Type B pancreatic cell (in vitro differentiated cells): ENCODE results near the gene ARHGEF4. TPM values are rescaled to one million over a fixed set of nuclear protein-coding genes. Genes with fewer than 3 reads are reported as not detected.

Source experiments
- DNase-seq: peaks from one replicate; pipeline ENCODE4 v3.0.0; 2021; ENCODE audit warnings: mixed read lengths; ENCODE audit not compliant: unreplicated experiment; ENCODE audit errors: extremely low spot score
- H3K27ac Mint-ChIP-seq: 2 replicates; pipeline ENCODE4 v1.8.0; 2021; ENCODE audit warnings: mild to moderate bottlenecking, mixed read lengths
- H3K27me3 Mint-ChIP-seq: 2 replicates; pipeline ENCODE4 v1.8.0; 2021; ENCODE audit warnings: mixed read lengths
- H3K36me3 Mint-ChIP-seq: 2 replicates; pipeline ENCODE4 v1.8.0; 2021; ENCODE audit warnings: mixed read lengths
- H3K4me1 Mint-ChIP-seq: one replicate; pipeline ENCODE4 v1.8.0; 2021; ENCODE audit warnings: mixed read lengths; ENCODE audit not compliant: unreplicated experiment
- H3K4me3 Mint-ChIP-seq: 2 replicates; pipeline ENCODE4 v1.8.0; 2021; ENCODE audit warnings: mild to moderate bottlenecking, mixed read lengths
- H3K9me3 Mint-ChIP-seq: 2 replicates; pipeline ENCODE4 v1.8.0; 2021; ENCODE audit warnings: mixed read lengths
- CTCF ChIP-seq: fragments of 200-600 bp; sonication (generic); conservative IDR thresholded peaks from 2 replicates; pipeline ENCODE4 v1.5.0; 2021; ENCODE audit warnings: antibody characterized with exemption, mild to moderate bottlenecking
- total RNA-seq: library from RNA; stranded (reverse); gene quantifications from 2 replicates; pipeline ENCODE4 v1.2.1, GENCODE V29; 2021; ENCODE audit warnings: low replicate concordance

The ARHGEF4 gene
- total RNA-seq, 1 donor from 2014 or later: 31.4 TPM

DNA sequence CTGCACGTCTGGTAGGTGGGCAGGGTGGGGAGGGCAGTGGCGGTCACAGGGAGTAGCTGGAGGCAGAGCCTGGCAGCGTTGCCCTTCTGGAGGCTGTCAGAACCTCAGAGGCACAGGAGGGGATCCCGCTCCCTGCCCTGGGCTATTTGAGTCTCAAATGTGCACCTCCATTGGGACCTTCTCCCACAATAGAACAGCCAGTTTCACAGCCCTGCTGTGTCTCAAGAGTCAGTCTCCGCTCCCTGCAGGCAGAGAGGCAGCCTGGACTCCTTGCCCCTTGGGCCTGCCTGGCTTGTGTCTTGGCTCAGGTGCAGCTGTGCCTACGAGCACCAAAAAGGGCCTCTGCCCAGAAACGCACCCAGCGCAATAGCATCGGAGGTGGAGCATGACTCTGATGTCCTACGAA is 199.1 kb downstream of the ARHGEF4 start:
- no peak for TF ChIP-seq CTCF
- Mint-ChIP-seq H3K4me3 (peak overlapping the region; percentile 72), H3K27me3 (peaks cover 17% of the 10 kb centered on the region), H3K4me1 (peaks cover 6% of the 10 kb centered on the region), H3K27ac (no peak overlapping the region), H3K9me3 (no peaks in the 10 kb centered on the region), H3K36me3 (no peaks in the 10 kb centered on the region)
- no peak for DNase-seq

DNA sequence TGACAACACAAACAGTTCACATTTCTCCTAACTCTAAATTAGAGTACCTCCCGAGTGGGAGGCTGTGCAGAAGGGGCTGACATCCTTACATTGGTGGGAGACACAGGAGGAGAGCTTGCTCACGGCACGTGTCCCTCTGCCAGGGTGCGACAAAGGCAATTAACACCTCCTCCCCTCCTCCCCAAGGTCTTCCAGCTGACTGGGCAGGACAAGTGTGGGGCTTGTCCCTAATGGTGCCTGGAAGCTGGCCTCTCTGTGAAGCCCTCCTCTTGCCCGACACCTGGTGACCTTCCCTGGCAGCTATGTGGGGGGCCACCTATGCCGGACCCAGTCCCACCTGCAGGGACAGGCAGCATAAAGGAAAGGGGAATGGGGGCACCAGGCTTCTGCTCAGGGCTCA is 199.6 kb downstream of the ARHGEF4 start:
- TF ChIP-seq CTCF: no peak
- peaks cover 17% of the 10 kb centered on the region for H3K27me3 Mint-ChIP-seq
- peak; percentile 60 for DNase-seq

DNA sequence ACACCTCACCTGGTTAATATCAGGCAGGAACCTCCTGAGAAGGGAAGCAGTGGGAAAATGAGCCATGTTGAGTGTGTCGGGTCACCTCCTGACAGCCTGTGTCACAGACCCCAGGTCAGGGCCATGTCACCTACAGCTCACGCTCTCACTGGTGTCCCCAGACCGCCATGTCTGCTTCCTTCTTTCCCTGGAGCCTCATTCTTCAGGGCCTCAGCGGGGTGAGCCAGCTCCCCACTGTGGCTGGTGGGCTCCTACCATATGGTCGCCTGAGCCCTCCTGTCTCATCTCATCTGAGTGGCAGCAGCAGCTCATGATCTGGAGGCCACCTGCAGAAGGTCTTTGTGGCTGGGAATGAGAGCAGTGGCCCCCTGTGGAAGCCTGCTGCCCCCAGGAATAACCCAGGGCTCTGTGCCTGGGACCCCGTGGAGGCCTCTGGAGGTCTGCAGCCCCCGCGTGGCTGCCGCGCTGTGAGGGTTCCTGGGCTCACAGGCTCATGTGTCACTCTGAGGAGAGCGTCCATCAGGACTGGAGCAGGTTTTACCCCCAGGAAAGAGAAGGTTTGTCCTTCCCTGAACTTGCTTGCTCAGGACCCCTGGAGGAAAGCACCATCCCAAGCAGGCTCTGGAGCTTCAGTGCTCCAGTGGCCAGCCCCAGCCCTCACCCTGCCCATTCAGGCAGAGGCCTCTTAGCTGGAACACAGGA is 200.1 kb downstream of the ARHGEF4 start:
- H3K9me3 Mint-ChIP-seq: no peaks in the 10 kb centered on the region
- H3K4me1 Mint-ChIP-seq: peaks cover 6% of the 10 kb centered on the region
- no peak overlapping the region for H3K27ac Mint-ChIP-seq
- H3K27me3 Mint-ChIP-seq: peaks cover 17% of the 10 kb centered on the region
- peak; percentile 45 for DNase-seq
- H3K4me3 Mint-ChIP-seq: no peak overlapping the region
- no peaks in the 10 kb centered on the region for H3K36me3 Mint-ChIP-seq
- no peak for TF ChIP-seq CTCF

More for the DNA sequence above, 199.6 kb downstream of the ARHGEF4 start:
- Mint-ChIP-seq H3K27ac (no peak overlapping the region), H3K4me1 (peaks cover 6% of the 10 kb centered on the region), H3K9me3 (no peaks in the 10 kb centered on the region), H3K36me3 (no peaks in the 10 kb centered on the region), H3K4me3 (peak overlapping the region; percentile 72)

DNA sequence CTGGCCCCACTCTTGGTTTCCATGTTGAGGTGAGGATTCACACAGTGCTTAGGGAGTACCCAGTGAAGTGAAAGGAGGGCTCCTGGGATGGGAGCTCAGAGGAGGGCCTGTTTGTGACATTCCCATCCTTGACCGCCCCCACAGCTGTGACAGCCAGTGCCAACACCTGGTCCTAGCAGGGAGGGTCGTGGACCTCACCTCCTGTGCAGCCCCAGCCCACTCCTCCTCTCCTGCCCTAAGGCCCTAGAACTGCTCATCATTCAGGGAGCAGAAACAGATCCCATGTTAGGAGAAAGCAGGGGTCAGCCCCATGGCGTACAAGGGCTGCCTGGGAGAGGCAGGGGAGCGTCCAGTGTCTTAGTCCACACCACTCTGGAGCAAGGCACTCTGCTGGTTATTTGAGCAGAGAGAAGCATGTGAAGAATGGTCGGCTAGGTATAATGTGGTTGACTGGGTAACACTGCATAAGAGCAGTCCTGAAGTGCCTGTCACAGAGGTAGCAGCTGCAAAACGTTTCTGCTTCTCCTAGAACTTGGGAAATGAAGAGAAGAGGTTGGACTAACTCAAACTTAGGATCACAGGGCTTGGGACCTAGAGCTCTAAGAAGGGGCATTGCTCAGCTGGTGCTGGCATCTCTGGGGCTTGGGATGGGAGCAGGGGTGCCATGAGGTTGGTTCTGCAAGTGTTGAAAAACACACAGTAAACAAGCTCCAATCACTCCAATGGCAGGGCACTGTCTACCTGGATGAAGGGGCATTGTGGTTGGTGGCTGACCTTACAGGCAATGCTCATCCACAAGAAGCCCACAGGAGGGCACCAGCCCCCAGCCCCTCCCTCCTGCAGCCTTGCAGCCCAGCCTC is 200.9 kb downstream of the ARHGEF4 start:
- no peaks in the 10 kb centered on the region for H3K36me3 Mint-ChIP-seq
- no peak overlapping the region for H3K27ac Mint-ChIP-seq
- H3K27me3 Mint-ChIP-seq: peaks cover 17% of the 10 kb centered on the region
- no peak overlapping the region for H3K4me3 Mint-ChIP-seq
- H3K4me1 Mint-ChIP-seq: peaks cover 6% of the 10 kb centered on the region
- no peak for DNase-seq
- TF ChIP-seq CTCF: no peak
- no peaks in the 10 kb centered on the region for H3K9me3 Mint-ChIP-seq

GRCh38 chr2:131038258-131039100 is 201.8 kb downstream of the ARHGEF4 start:
- no peak for TF ChIP-seq CTCF
- no peak for DNase-seq
- Mint-ChIP-seq H3K9me3 (no peaks in the 10 kb centered on the region), H3K27ac (no peak overlapping the region), H3K36me3 (no peaks in the 10 kb centered on the region), H3K4me1 (peaks cover 6% of the 10 kb centered on the region), H3K27me3 (peaks cover 15% of the 10 kb centered on the region), H3K4me3 (no peak overlapping the region)
